ENCODE results near the gene SPATA24.

Gene SPATA24

GRCh38 chr5:139392678-139393496, 11.0 kb downstream of the SPATA24 start:
- H3K36me3 ChIP-seq (ENCODE audit: insufficient read depth, insufficient read length, low read length) = peaks cover 5% of the 10 kb centered on the region
- TF ChIP-seq ZNF274 (IDR thresholded peaks at IDR 0.05; ENCODE audit: low read depth, low read length) = no peak
- TF ChIP-seq SUZ12 (IDR thresholded peaks at IDR 0.05; ENCODE audit: extremely low read depth, insufficient read depth, insufficient read length) = no peak
- TF ChIP-seq YY1 (IDR thresholded peaks at IDR 0.05; ENCODE audit: insufficient read depth, insufficient read length) = no peak
- peak overlapping the region; percentile 71 for H3K9ac ChIP-seq (ENCODE audit: insufficient read length, low read depth)
- H3K4me3 ChIP-seq (ENCODE audit: insufficient read length, low read depth) = peak overlapping the region; percentile 33
- H3K4me1 ChIP-seq (ENCODE audit: insufficient read depth, insufficient read length) = peaks cover 13% of the 10 kb centered on the region
- peaks cover 10% of the 10 kb centered on the region; the same call in 1 of the 2 replicates for H3K9me3 ChIP-seq (ENCODE audit: insufficient read depth, low read length)
- peaks cover 16% of the 10 kb centered on the region for H3K27me3 ChIP-seq (ENCODE audit: insufficient read depth, insufficient read length)
- no peak for DNase-seq (ENCODE audit: low read depth, low spot score)

DNA sequence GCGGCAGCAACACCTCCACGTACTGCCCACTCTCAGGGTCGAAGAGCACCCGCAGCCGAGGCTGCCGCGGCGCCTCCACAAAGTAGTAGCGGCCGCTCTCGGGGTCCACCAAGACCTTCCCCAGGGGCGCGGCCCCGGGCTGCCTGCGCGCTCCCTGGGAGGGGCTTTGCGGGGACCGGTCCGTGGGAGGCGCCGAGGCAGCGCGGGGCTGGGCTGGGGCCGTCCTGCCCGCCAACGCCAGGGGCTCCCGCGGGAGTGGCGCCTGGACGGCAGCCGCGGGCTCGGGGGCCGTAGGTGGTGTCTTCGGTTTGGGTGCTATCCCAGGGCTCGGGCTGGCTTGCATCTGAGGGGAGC, 11.6 kb downstream of the SPATA24 start:
- peaks cover 10% of the 10 kb centered on the region; the same call in 1 of the 2 replicates for H3K9me3 ChIP-seq (ENCODE audit: insufficient read depth, low read length)
- no peak for DNase-seq (ENCODE audit: low read depth, low spot score)
- H3K27me3 ChIP-seq (ENCODE audit: insufficient read depth, insufficient read length) = peaks cover 16% of the 10 kb centered on the region
- H3K36me3 ChIP-seq (ENCODE audit: insufficient read depth, insufficient read length, low read length) = peaks cover 5% of the 10 kb centered on the region
- no peak overlapping the region for H3K9ac ChIP-seq (ENCODE audit: insufficient read length, low read depth)
- peak overlapping the region; percentile 33 for H3K4me3 ChIP-seq (ENCODE audit: insufficient read length, low read depth)
- no peak for TF ChIP-seq SUZ12 (IDR thresholded peaks at IDR 0.05; ENCODE audit: extremely low read depth, insufficient read depth, insufficient read length)
- TF ChIP-seq YY1 (IDR thresholded peaks at IDR 0.05; ENCODE audit: insufficient read depth, insufficient read length) = no peak
- TF ChIP-seq ZNF274 (IDR thresholded peaks at IDR 0.05; ENCODE audit: low read depth, low read length) = no peak
- H3K4me1 ChIP-seq (ENCODE audit: insufficient read depth, insufficient read length) = peaks cover 14% of the 10 kb centered on the region

- Histone ChIP-seq H3K4me3 (ENCODE audit: insufficient read length, low read depth) (no peak overlapping the region), H3K36me3 (ENCODE audit: insufficient read depth, insufficient read length, low read length) (peaks cover 5% of the 10 kb centered on the region), H3K4me1 (ENCODE audit: insufficient read depth, insufficient read length) (peaks cover 14% of the 10 kb centered on the region), H3K9ac (ENCODE audit: insufficient read length, low read depth) (no peak overlapping the region), H3K27me3 (ENCODE audit: insufficient read depth, insufficient read length) (peaks cover 16% of the 10 kb centered on the region), H3K9me3 (ENCODE audit: insufficient read depth, low read length) (peaks cover 10% of the 10 kb centered on the region; the same call in 1 of the 2 replicates)
- no peak for DNase-seq (ENCODE audit: low read depth, low spot score)
- TF ChIP-seq ZNF274 (IDR thresholded peaks at IDR 0.05; ENCODE audit: low read depth, low read length) (no peak), YY1 (IDR thresholded peaks at IDR 0.05; ENCODE audit: insufficient read depth, insufficient read length) (no peak), SUZ12 (IDR thresholded peaks at IDR 0.05; ENCODE audit: extremely low read depth, insufficient read depth, insufficient read length) (no peak)
These were observed 12.1 kb downstream of the SPATA24 start for GRCh38 chr5:139391570-139392323.

DNA sequence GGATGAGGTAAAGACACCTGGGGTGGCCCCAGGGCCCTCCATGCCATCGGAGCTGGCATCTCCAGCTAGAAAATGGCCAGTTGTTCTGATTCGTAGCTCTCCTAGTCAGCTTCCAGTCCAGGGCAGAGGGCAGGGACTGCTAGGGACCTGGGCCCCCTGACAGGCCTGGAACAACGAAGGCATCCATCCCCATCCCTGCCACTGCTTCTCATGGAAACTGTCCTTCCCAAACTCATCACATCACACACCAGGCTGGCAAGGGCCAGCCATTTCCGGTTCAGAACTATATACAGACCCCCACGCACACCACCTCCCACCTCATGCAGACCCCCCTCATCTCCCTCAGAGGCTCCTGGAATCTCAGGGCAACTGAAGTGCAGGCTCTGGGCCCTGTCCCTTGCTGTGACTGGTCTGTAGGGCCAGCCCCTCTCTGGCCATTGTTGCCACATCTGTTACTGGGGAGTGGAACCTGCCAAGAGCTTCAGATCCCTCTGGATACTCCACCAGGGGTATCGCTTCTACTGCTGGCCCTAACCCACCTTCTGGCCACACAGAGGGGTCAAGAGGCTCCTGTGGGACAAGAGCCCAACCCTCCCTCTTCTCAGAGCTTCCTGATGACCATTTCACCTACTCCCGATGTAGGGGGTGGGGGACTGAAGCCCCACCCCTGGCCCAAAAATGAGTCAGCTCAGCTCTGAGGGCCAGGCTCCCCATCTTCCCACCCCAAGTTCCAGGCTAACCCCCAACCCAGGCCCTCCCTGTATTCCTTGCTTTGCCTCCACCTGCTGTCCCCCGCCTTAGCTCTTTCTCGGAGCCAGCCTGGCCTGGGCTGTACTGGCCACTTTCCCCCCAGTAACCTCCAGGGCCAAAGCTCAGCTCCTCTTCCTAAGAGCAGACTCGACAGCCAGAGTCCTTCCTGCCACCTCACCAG, 13.0 kb downstream of the SPATA24 start:
- H3K4me3 ChIP-seq (ENCODE audit: insufficient read length, low read depth) = no peak overlapping the region
- DNase-seq (ENCODE audit: low read depth, low spot score) = no peak
- peaks cover 11% of the 10 kb centered on the region for H3K4me1 ChIP-seq (ENCODE audit: insufficient read depth, insufficient read length)
- peaks cover 10% of the 10 kb centered on the region; the same call in 1 of the 2 replicates for H3K9me3 ChIP-seq (ENCODE audit: insufficient read depth, low read length)
- H3K27me3 ChIP-seq (ENCODE audit: insufficient read depth, insufficient read length) = peaks cover 16% of the 10 kb centered on the region
- H3K9ac ChIP-seq (ENCODE audit: insufficient read length, low read depth) = no peak overlapping the region
- H3K36me3 ChIP-seq (ENCODE audit: insufficient read depth, insufficient read length, low read length) = peaks cover 5% of the 10 kb centered on the region
- TF ChIP-seq ZNF274 (IDR thresholded peaks at IDR 0.05; ENCODE audit: low read depth, low read length) (no peak), SUZ12 (IDR thresholded peaks at IDR 0.05; ENCODE audit: extremely low read depth, insufficient read depth, insufficient read length) (no peak), YY1 (IDR thresholded peaks at IDR 0.05; ENCODE audit: insufficient read depth, insufficient read length) (no peak)

DNA sequence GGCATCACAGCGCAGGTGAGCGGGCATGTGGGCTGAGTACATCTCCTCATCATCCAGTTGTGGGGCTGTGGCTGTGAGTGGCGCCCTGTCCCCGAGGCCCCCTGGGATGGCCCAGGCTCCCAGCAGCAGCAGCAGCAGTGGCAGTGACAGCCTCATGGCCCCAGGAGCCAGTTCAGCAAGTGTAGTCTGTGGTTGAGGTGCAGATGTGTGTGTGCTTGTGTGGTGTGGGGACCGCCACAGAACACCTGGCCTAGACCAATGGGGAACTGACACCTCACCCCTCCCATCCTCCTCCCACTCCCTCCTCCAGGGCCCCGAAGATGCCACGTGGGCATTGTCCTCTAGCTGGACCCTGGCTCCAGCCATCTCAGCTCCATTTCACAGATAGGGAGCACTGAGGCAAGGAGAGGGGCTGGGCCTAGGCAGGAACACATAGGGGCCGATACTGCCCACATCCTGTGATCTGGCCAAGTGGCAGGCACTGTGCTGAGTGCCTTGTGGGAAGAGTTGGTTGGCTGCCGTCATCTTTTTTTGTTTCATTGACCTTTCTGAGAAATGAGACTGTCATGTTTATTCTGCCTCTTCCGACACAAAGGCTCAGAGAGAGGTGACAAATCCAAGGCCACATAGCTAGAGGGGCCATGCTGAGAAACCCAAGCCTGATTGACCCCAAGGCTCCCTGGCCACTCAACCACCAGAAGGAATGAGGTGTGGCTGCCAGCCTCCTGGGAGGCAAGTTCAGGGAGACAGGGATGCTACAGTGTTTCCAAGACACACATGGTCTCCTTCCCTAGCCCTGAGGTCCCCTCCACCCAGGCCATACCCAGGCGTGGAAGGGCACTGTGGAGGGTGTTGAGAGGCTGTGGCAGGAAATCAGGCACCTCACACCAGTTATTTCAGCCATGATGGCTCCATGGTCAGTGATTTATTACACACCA, 13.9 kb downstream of the SPATA24 start, which contains the start of gene MZB1:
Gene MZB1, minus strand, starts transcription at position 213 of the 938 bp plus-strand sequence. Its CDS starts 57 bp downstream, at position 156.
- peaks cover 16% of the 10 kb centered on the region for H3K27me3 ChIP-seq (ENCODE audit: insufficient read depth, insufficient read length)
- H3K4me3 ChIP-seq (ENCODE audit: insufficient read length, low read depth) = no peak within 1 kb of the TSS
- TF ChIP-seq YY1 (IDR thresholded peaks at IDR 0.05; ENCODE audit: insufficient read depth, insufficient read length) (no peak), ZNF274 (IDR thresholded peaks at IDR 0.05; ENCODE audit: low read depth, low read length) (no peak), SUZ12 (IDR thresholded peaks at IDR 0.05; ENCODE audit: extremely low read depth, insufficient read depth, insufficient read length) (no peak)
- H3K36me3 ChIP-seq (ENCODE audit: insufficient read depth, insufficient read length, low read length) = peaks cover 5% of the 10 kb centered on the region
- H3K4me1 ChIP-seq (ENCODE audit: insufficient read depth, insufficient read length) = peaks cover 4% of the 10 kb centered on the region
- no peak for DNase-seq (ENCODE audit: low read depth, low spot score)
- H3K9ac ChIP-seq (ENCODE audit: insufficient read length, low read depth) = no peak within 1 kb of the TSS
- H3K9me3 ChIP-seq (ENCODE audit: insufficient read depth, low read length) = peaks cover 10% of the 10 kb centered on the region; the same call in 1 of the 2 replicates

Measured in NT2/D1 (cell line).